ENCODE data around the gene VASH2.

VASH2 gene

DNA sequence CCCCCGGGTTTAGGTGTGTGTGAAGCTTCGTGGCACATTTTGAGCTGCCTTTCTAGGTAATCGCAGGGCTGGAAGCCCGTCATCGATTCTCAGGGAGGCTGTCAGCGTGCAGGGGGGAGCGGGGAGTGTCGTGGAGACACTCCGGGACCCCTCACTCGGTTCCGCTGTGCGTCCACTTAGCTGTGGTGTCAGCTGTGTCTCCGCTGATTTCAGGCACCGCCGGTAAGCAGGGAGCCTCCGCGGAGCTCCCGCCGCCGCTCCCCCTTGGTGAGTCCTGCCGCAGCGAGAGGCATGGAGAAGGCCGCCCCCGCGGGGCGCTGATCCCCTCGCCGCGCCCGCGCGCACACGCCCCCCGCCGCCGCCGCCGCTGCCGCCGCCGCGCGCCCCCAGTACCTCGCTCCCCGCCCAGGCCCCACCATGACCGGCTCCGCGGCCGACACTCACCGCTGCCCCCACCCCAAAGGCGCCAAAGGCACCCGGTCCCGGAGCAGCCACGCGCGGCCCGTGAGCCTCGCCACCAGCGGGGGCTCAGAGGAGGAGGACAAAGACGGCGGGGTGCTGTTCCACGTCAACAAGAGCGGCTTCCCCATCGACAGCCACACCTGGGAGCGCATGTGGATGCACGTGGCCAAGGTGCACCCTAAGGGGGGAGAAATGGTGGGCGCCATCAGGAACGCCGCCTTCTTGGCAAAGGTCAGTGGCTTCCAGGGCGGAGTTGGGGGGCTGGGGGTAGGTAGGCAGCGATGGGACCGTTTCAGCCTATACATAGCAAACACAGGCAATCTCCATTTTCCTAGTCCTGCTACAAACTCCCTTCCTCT is 995 bp downstream of the VASH2 start:
- TF ChIP-seq, protein P1, sequence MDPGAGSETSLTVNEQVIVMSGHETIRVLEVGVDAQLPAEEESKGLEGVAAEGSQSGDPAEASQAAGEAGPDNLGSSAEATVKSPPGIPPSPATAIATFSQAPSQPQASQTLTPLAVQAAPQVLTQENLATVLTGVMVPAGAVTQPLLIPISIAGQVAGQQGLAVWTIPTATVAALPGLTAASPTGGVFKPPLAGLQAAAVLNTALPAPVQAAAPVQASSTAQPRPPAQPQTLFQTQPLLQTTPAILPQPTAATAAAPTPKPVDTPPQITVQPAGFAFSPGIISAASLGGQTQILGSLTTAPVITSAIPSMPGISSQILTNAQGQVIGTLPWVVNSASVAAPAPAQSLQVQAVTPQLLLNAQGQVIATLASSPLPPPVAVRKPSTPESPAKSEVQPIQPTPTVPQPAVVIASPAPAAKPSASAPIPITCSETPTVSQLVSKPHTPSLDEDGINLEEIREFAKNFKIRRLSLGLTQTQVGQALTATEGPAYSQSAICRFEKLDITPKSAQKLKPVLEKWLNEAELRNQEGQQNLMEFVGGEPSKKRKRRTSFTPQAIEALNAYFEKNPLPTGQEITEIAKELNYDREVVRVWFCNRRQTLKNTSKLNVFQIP (CRISPR knock-in tag; IDR thresholded peaks at IDR 0.05; ENCODE audit: borderline replicate concordance, low read depth), result no peak
- TF ChIP-seq, protein P2, sequence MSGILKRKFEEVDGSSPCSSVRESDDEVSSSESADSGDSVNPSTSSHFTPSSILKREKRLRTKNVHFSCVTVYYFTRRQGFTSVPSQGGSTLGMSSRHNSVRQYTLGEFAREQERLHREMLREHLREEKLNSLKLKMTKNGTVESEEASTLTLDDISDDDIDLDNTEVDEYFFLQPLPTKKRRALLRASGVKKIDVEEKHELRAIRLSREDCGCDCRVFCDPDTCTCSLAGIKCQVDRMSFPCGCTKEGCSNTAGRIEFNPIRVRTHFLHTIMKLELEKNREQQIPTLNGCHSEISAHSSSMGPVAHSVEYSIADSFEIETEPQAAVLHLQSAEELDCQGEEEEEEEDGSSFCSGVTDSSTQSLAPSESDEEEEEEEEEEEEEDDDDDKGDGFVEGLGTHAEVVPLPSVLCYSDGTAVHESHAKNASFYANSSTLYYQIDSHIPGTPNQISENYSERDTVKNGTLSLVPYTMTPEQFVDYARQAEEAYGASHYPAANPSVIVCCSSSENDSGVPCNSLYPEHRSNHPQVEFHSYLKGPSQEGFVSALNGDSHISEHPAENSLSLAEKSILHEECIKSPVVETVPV (CRISPR knock-in tag; IDR thresholded peaks at IDR 0.05), result no peak
- TF ChIP-seq, protein P3, sequence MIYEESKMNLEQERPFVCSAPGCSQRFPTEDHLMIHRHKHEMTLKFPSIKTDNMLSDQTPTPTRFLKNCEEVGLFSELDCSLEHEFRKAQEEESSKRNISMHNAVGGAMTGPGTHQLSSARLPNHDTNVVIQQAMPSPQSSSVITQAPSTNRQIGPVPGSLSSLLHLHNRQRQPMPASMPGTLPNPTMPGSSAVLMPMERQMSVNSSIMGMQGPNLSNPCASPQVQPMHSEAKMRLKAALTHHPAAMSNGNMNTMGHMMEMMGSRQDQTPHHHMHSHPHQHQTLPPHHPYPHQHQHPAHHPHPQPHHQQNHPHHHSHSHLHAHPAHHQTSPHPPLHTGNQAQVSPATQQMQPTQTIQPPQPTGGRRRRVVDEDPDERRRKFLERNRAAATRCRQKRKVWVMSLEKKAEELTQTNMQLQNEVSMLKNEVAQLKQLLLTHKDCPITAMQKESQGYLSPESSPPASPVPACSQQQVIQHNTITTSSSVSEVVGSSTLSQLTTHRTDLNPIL (CRISPR knock-in tag; IDR thresholded peaks at IDR 0.05; ENCODE audit: low read depth), result no peak
- no peak for TF ChIP-seq OSR1 (CRISPR knock-in tag; IDR thresholded peaks at IDR 0.05)
- TF ChIP-seq ZFP3 (CRISPR knock-in tag; IDR thresholded peaks at IDR 0.05), result no peak
- TF ChIP-seq ESRRG (CRISPR knock-in tag; IDR thresholded peaks at IDR 0.05), result no peak
- TF ChIP-seq PPARA (CRISPR knock-in tag; IDR thresholded peaks at IDR 0.05; ENCODE audit: borderline replicate concordance), result no peak
- no peak for TF ChIP-seq BACH2 (CRISPR knock-in tag; IDR thresholded peaks at IDR 0.05; ENCODE audit: borderline replicate concordance)
- TF ChIP-seq ISL1 (CRISPR knock-in tag; IDR thresholded peaks at IDR 0.05), result no peak
- no peak for TF ChIP-seq ARNTL (CRISPR knock-in tag; IDR thresholded peaks at IDR 0.05; ENCODE audit: borderline replicate concordance, low read depth)
- TF ChIP-seq ZNF565 (CRISPR knock-in tag; conservative IDR thresholded peaks at IDR 0.05; ENCODE audit: low read depth), result no peak
- TF ChIP-seq, protein P4, sequence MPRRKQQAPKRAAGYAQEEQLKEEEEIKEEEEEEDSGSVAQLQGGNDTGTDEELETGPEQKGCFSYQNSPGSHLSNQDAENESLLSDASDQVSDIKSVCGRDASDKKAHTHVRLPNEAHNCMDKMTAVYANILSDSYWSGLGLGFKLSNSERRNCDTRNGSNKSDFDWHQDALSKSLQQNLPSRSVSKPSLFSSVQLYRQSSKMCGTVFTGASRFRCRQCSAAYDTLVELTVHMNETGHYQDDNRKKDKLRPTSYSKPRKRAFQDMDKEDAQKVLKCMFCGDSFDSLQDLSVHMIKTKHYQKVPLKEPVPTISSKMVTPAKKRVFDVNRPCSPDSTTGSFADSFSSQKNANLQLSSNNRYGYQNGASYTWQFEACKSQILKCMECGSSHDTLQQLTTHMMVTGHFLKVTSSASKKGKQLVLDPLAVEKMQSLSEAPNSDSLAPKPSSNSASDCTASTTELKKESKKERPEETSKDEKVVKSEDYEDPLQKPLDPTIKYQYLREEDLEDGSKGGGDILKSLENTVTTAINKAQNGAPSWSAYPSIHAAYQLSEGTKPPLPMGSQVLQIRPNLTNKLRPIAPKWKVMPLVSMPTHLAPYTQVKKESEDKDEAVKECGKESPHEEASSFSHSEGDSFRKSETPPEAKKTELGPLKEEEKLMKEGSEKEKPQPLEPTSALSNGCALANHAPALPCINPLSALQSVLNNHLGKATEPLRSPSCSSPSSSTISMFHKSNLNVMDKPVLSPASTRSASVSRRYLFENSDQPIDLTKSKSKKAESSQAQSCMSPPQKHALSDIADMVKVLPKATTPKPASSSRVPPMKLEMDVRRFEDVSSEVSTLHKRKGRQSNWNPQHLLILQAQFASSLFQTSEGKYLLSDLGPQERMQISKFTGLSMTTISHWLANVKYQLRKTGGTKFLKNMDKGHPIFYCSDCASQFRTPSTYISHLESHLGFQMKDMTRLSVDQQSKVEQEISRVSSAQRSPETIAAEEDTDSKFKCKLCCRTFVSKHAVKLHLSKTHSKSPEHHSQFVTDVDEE (CRISPR knock-in tag; IDR thresholded peaks at IDR 0.05), result no peak
- no peak for TF ChIP-seq ZNF8 (CRISPR knock-in tag; IDR thresholded peaks at IDR 0.05)
- no peak for TF ChIP-seq TOX (CRISPR knock-in tag; IDR thresholded peaks at IDR 0.05; ENCODE audit: borderline replicate concordance)
- TF ChIP-seq, protein P5, sequence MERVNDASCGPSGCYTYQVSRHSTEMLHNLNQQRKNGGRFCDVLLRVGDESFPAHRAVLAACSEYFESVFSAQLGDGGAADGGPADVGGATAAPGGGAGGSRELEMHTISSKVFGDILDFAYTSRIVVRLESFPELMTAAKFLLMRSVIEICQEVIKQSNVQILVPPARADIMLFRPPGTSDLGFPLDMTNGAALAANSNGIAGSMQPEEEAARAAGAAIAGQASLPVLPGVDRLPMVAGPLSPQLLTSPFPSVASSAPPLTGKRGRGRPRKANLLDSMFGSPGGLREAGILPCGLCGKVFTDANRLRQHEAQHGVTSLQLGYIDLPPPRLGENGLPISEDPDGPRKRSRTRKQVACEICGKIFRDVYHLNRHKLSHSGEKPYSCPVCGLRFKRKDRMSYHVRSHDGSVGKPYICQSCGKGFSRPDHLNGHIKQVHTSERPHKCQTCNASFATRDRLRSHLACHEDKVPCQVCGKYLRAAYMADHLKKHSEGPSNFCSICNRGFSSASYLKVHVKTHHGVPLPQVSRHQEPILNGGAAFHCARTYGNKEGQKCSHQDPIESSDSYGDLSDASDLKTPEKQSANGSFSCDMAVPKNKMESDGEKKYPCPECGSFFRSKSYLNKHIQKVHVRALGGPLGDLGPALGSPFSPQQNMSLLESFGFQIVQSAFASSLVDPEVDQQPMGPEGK (CRISPR knock-in tag; IDR thresholded peaks at IDR 0.05; ENCODE audit: borderline replicate concordance), result no peak
- TF ChIP-seq ZNF70 (CRISPR knock-in tag; IDR thresholded peaks at IDR 0.05), result no peak
- TF ChIP-seq ZC3H10 (CRISPR knock-in tag; IDR thresholded peaks at IDR 0.05), result no peak
- no peak for TF ChIP-seq GLIS3 (CRISPR knock-in tag; IDR thresholded peaks at IDR 0.05)
- TF ChIP-seq TCF4 (CRISPR knock-in tag; IDR thresholded peaks at IDR 0.05; ENCODE audit: borderline replicate concordance), result no peak
- peak; percentile 39 for ATAC-seq

DNA sequence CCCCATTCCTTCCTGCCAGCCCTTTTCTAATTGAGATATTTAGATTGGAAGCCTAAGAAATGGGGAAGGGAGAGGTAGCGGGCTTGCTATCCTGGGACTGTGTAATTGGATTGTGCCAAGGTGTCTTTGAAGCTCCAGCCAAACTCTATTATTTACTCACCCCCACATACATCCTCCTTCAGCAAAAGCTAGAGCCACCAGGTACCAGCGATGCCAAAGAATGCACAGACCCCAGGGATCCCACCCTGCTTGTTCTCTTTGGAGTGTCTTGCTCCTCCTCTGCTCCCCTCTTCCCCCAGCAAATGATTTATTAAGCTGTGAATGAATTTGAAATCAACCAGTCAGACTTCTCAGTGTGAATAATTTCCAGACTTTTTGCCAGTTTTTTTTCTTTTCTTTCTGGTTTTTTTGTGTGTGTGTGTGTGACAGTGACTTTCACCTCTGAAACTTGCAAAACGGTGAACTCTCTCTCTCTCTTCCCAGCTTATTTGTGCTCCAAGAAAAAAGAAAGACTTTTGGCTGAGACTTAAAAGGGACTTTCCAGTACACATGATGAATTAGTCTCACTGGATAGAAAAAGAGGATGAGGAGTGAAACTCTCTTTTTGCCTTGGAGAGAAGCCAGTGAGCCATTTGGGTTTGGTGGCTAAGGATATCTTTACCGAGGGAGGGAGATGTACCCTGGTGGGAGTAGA is 1.8 kb downstream of the VASH2 start:
- no peak for ATAC-seq
- TF ChIP-seq SNAI2 (CRISPR knock-in tag; IDR thresholded peaks at IDR 0.05), result no peak
- TF ChIP-seq, protein P1 (CRISPR knock-in tag; IDR thresholded peaks at IDR 0.05; ENCODE audit: borderline replicate concordance, low read depth), result no peak

All from SK-N-SH treated with all-trans-retinoic acid at 6 μM for 48 hours (cell line).